NCI-H345 treated with DMSO at 0.1 percent for 48 hours (cell line): Measurements from ENCODE around the gene SLC38A6.

Experiments
- DNase-seq: peaks from one replicate; lab custom pipeline; 2025; ENCODE audit not compliant: unreplicated experiment; lab: John Stamatoyannopoulos, UW

SLC38A6 gene

GRCh38 chr14:61101803-61102548 lies 120.9 kb downstream of the SLC38A6 start:
- DNase-seq, result no peak
